GM12878 (cell line): ENCODE measurements around the gene ADAMTS14.

Source experiments
- BCL11A ChIP-seq: IDR thresholded peaks from 2 replicates; pipeline ENCODE4 v1.6.1; 2011; ENCODE audit warnings: low read depth, low read length
- MYC ChIP-seq: IDR thresholded peaks from 2 replicates; pipeline ENCODE4 v1.6.1; 2011; ENCODE audit warnings: mild to moderate bottlenecking, low read length, moderate library complexity, inconsistent platforms; ENCODE audit not compliant: insufficient read depth, insufficient replicate concordance, insufficient read length, severe bottlenecking

DNA sequence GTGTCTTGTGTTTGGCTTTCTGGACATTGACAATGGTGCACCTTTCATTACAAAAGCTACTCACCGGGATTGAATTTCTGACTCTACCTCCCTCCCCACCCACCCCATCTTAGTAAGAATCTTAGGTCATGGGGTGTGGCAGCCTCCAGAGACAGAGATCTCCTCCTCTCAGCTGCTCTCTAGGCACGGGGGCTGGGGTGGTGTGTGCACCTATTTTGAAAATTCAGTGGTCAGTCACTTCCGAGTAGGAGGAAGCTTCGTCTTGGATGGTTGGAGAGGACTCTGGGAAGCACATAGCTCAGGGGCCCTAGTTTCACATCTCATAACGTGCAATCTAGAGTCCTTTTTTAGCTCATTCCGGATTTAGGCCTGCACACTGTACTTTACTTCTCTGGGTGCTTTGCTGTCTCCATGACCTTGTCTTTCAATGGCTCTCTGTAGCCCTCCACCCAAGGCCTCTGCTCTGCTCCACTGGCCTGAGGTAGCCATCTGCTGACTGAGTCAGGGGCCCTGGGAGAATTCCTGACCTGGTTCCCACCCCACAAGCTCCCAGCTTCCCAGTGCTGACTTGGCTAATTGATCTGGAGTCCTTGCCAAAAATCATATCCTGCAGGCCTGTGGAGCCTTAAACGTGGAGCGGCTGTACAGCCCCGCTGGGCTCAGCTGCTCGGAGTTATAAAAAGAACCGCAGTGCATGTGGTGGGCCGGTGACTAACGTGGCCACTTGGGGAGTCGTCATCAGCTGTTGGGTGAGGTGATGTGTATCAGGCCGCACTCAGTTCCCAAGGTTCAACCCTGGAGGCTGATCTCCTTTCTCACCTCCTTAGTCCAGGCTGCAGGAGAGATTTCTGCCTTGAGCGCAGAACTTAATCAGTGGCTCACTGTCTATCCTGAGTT, 19.3 kb upstream of the ADAMTS14 start:
- TF ChIP-seq MYC: no peak
- no peak for TF ChIP-seq BCL11A
